SJSA1 (cell line): ENCODE measurements around the gene FAF1. TPM values are rescaled to one million over a fixed set of nuclear protein-coding genes. Genes with fewer than 3 reads are reported as not detected.
A peak's percentile ranks its signal among the peaks of the same experiment; 100 is the strongest.

Experiments
- DNase-seq, 2 experiments: peaks; one replicate each; pipeline ENCODE4 v3.0.0-alpha.2; 2015 to 2020; ENCODE audit warnings: low spot score in 2 of 2, low read depth in 1 of 2
- H3K27ac ChIP-seq: fragments of 250-450 bp; sonication (Bioruptor Pico); 2 replicates; pipeline ENCODE4 v1.5.1; 2020; ENCODE audit warnings: mild to moderate bottlenecking, moderate library complexity
- H3K27me3 ChIP-seq: fragments of 250-450 bp; sonication (Bioruptor Pico); replicated peaks from 2 replicates; pipeline ENCODE4 v1.5.1; 2020; ENCODE audit warnings: mild to moderate bottlenecking, moderate library complexity
- H3K36me3 ChIP-seq: fragments of 250-450 bp; sonication (Bioruptor Pico); 2 replicates; pipeline ENCODE4 v1.5.1; 2020; ENCODE audit warnings: mild to moderate bottlenecking
- H3K4me1 ChIP-seq: fragments of 250-450 bp; sonication (Bioruptor Pico); replicated peaks from 2 replicates; pipeline ENCODE4 v1.6.1; 2021; ENCODE audit warnings: mild to moderate bottlenecking
- H3K4me3 ChIP-seq: fragments of 250-450 bp; sonication (Bioruptor Pico); 2 replicates; pipeline ENCODE4 v1.5.1; 2020; ENCODE audit warnings: mild to moderate bottlenecking
- H3K9me3 ChIP-seq: fragments of 250-450 bp; sonication (Bioruptor Pico); replicated peaks from 2 replicates; pipeline ENCODE4 v1.5.1; 2020; ENCODE audit warnings: mild to moderate bottlenecking
- total RNA-seq: library from RNA; depleted of rRNA; stranded (reverse); fragments of >200 nt; shearing (Covaris generic); gene quantifications from 2 replicates; pipeline ENCODE4 v1.2.3, GENCODE V29; 2014

Gene FAF1
- total RNA-seq, 1 experiment from 2014 or later: 96.3 TPM

DNA sequence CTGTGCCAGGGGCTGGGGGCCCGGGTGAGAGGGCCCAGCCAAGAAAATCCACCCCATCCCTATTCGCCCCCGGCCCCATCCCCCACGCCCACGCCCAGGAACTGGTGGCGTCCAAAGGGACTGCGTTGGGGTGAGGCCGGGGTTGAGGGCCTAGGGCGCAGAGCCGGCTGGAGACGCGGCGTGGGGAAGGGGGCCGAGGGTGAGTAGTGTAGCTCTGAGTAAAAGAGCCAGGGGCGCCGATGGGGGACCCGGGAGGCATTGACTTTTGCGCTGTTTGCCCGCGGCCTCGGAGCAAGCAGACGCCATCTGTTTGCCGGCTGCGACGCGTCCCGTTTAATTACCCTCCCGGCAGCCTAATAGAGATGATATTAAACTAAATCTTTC lies 533.4 kb downstream of the FAF1 start:
- H3K27ac ChIP-seq: no peak overlapping the region
- H3K9me3 ChIP-seq: peaks cover 5% of the 10 kb centered on the region; the same call in 1 of the 2 replicates
- H3K4me1 ChIP-seq: peaks cover 7% of the 10 kb centered on the region
- no peak for DNase-seq
- peaks cover 6% of the 10 kb centered on the region for H3K36me3 ChIP-seq
- no peak overlapping the region for H3K4me3 ChIP-seq
- H3K27me3 ChIP-seq: peaks cover 9% of the 10 kb centered on the region; the same call in 1 of the 2 replicates

DNA sequence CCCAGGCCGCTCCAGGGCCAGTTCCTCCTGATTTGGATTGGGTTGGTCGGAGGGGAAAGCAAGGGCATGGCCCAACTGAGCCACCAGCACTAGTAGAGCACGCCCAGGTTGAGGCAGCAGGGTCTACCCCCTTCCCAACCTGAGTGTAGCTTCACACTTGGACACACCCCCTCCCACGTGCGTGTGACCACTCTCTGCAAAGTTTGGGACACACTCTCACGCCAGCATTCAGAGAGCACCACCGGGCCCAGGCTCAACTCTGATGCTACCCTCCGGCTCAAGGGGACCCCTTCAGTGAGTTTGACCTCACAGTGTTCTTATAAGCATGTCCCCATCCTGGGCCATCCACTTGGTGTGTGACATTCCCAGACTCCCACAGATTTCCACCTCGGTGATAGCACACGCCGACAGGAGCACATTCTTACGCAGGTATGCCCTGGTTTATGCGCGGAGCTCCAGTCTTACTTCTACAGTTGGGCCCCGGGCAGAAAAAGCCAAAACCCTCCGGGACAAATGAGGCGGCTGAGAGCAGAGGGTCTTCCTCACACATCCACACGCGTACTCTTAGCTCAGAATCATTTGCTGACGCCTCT lies 533.9 kb downstream of the FAF1 start:
- Histone ChIP-seq H3K4me1 (peaks cover 11% of the 10 kb centered on the region), H3K4me3 (no peak overlapping the region), H3K27ac (no peak overlapping the region), H3K36me3 (peaks cover 9% of the 10 kb centered on the region), H3K27me3 (peaks cover 9% of the 10 kb centered on the region; the same call in 1 of the 2 replicates), H3K9me3 (peaks cover 5% of the 10 kb centered on the region; the same call in 1 of the 2 replicates)
- no peak for DNase-seq

DNA sequence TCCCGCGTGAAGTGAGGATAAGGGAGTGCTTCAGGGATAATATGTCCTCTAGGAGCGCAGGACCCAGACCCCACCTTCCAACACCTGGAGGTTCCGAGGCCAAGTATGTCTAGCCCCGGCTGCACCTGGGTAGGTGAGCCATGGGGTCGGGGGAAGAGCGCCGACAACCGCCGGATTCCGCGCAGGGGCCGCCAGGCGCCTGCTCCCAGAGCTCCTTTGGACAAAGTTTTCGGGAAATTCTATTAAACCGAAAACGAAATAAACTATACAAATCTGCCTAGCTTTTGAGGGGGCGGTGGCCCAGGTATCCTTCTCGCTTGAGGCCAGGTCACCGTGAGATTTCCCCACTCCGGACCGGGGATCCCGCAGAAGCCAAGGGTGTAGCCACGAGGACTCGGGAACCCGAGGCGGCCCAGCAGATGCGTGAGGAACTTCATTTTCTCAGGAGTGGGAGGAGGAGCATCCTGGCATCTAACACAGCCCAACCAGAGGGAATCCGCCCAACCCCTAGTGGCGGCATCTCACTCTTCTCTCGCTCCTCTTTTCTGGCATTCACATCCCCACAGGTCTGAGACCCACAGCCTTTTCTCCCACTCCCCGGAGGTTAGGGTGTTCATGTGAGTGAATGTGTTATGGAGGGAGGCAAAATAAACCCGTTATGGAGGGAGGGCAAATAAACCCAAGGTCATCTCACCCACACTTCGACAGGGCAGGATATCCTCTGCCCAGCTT lies 534.5 kb downstream of the FAF1 start:
- peaks cover 11% of the 10 kb centered on the region for H3K4me1 ChIP-seq
- H3K4me3 ChIP-seq: peak overlapping the region; percentile 57
- H3K27me3 ChIP-seq: peaks cover 9% of the 10 kb centered on the region; the same call in 1 of the 2 replicates
- H3K9me3 ChIP-seq: peaks cover 8% of the 10 kb centered on the region; the same call in 1 of the 2 replicates
- H3K36me3 ChIP-seq: peaks cover 15% of the 10 kb centered on the region
- no peak for DNase-seq
- no peak overlapping the region for H3K27ac ChIP-seq

- Histone ChIP-seq H3K9me3 (peaks cover 8% of the 10 kb centered on the region; the same call in 1 of the 2 replicates), H3K27ac (peak overlapping the region; percentile 80), H3K4me3 (peak overlapping the region; percentile 57), H3K36me3 (peaks cover 21% of the 10 kb centered on the region), H3K4me1 (peaks cover 11% of the 10 kb centered on the region), H3K27me3 (peaks cover 6% of the 10 kb centered on the region; the same call in 1 of the 2 replicates)
- peak in 1 of 2 experiments; percentile 22 for DNase-seq
These were observed 535.1 kb downstream of the FAF1 start for GRCh38 chr1:50424884-50425375.

GRCh38 chr1:50424045-50424883 lies 535.8 kb downstream of the FAF1 start:
- Histone ChIP-seq H3K36me3 (peaks cover 26% of the 10 kb centered on the region), H3K27me3 (peaks cover 3% of the 10 kb centered on the region; the same call in 1 of the 2 replicates), H3K27ac (peak overlapping the region; percentile 80), H3K4me1 (peaks cover 11% of the 10 kb centered on the region), H3K9me3 (peaks cover 8% of the 10 kb centered on the region; the same call in 1 of the 2 replicates), H3K4me3 (peak overlapping the region; percentile 57)
- peak in 1 of 2 experiments; percentile 67 for DNase-seq

DNA sequence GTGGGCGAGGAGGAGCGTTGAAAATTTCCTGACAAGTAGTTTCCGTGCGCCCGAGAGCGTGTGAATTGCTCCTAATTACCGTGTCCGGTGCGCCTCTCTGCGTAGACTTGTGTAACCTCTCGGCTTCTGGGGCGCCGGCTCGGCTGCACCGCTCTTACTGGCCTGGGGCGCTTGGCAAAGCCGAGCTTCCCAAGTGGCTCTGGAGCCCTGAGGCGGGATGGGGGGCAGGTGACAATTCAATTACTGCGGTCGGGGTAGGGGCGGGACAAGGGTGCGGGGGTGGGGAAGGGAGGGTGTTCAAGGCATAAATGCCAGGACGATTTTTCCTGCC lies 536.4 kb downstream of the FAF1 start:
- DNase-seq: peak in 1 of 2 experiments; percentile 71
- peaks cover 8% of the 10 kb centered on the region; the same call in 1 of the 2 replicates for H3K9me3 ChIP-seq
- peak overlapping the region; percentile 80 for H3K27ac ChIP-seq
- H3K27me3 ChIP-seq: no peaks in the 10 kb centered on the region; the same call in 1 of the 2 replicates
- peaks cover 28% of the 10 kb centered on the region for H3K36me3 ChIP-seq
- H3K4me1 ChIP-seq: peaks cover 11% of the 10 kb centered on the region
- H3K4me3 ChIP-seq: peak overlapping the region; percentile 57

GRCh38 chr1:50422946-50423669 lies 537.0 kb downstream of the FAF1 start, which contains the start of gene DMRTA2:
Gene DMRTA2 (minus strand): TSS chr1:50423443. CDS start chr1:50421536, 1,907 bp downstream.
- peak; percentile 78 to 85 for DNase-seq
- Histone ChIP-seq H3K27ac (peak within 1 kb of the TSS; percentile 80), H3K4me1 (peaks cover 11% of the 10 kb centered on the region), H3K4me3 (peak within 1 kb of the TSS; percentile 57), H3K36me3 (peaks cover 30% of the 10 kb centered on the region), H3K27me3 (no peaks in the 10 kb centered on the region; the same call in 1 of the 2 replicates), H3K9me3 (peaks cover 8% of the 10 kb centered on the region; the same call in 1 of the 2 replicates)

DNA sequence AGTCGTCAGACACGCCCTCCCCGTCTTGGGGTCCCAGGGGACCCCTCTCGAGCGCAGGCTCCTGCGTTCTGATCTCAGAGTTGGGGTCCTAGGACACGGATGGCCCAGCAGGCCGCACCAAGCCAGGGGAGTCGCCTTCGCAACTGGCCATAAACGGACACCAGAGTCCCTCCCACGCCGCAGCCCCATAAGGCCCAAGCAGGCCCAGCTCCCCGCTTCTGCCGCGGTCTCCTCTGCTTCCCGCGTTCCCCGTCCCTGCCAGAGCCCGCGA lies 537.5 kb downstream of the FAF1 start:
- Histone ChIP-seq H3K36me3 (peaks cover 30% of the 10 kb centered on the region), H3K4me3 (peak overlapping the region; percentile 57), H3K27ac (peak overlapping the region; percentile 80), H3K4me1 (peaks cover 11% of the 10 kb centered on the region), H3K9me3 (peaks cover 8% of the 10 kb centered on the region; the same call in 1 of the 2 replicates), H3K27me3 (no peaks in the 10 kb centered on the region; the same call in 1 of the 2 replicates)
- DNase-seq: no peak

- peaks cover 8% of the 10 kb centered on the region; the same call in 1 of the 2 replicates for H3K9me3 ChIP-seq
- peak in 1 of 2 experiments; percentile 20 for DNase-seq
- H3K4me1 ChIP-seq: peaks cover 11% of the 10 kb centered on the region
- H3K27ac ChIP-seq: peak overlapping the region; percentile 80
- H3K36me3 ChIP-seq: peaks cover 30% of the 10 kb centered on the region
- H3K27me3 ChIP-seq: no peaks in the 10 kb centered on the region; the same call in 1 of the 2 replicates
- peak overlapping the region; percentile 57 for H3K4me3 ChIP-seq
These were observed 538.0 kb downstream of the FAF1 start for GRCh38 chr1:50421768-50422674.

DNA sequence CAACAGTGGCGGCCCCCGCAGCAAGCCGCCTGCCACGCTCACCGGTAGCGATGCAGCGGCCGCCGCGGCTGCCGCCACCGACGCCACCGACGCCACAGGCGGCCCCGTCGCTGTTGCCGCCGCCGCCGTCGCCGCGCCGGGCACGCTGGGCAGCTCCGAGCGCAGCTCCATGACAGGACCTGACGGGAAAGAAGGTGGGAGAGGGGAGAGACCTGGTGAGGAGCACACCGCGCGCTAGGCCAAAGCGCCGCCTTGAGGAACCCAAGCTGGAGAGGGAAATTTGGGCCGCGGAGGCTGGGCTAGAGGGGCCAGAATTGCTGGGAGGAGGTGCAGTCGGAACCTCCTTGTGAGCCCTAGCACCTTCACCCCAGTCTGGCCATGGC lies 538.7 kb downstream of the FAF1 start:
- peaks cover 11% of the 10 kb centered on the region for H3K4me1 ChIP-seq
- H3K36me3 ChIP-seq: peaks cover 30% of the 10 kb centered on the region
- H3K4me3 ChIP-seq: no peak overlapping the region; the same call in 1 of the 2 replicates
- H3K9me3 ChIP-seq: peaks cover 10% of the 10 kb centered on the region; the same call in 1 of the 2 replicates
- no peak overlapping the region for H3K27ac ChIP-seq
- H3K27me3 ChIP-seq: no peaks in the 10 kb centered on the region; the same call in 1 of the 2 replicates
- DNase-seq: no peak

GRCh38 chr1:50420689-50421365 lies 539.2 kb downstream of the FAF1 start:
- Histone ChIP-seq H3K27ac (no peak overlapping the region), H3K9me3 (peaks cover 10% of the 10 kb centered on the region; the same call in 1 of the 2 replicates), H3K4me1 (peaks cover 11% of the 10 kb centered on the region), H3K4me3 (no peak overlapping the region), H3K27me3 (no peaks in the 10 kb centered on the region; the same call in 1 of the 2 replicates), H3K36me3 (peaks cover 30% of the 10 kb centered on the region)
- DNase-seq: no peak
